Measurements from ENCODE around the gene USP24. TPM values are rescaled to one million over a fixed set of nuclear protein-coding genes. Genes with fewer than 3 reads are reported as not detected.

Gene USP24
- polyA plus RNA-seq, 1 donor: 45.8 TPM

DNA sequence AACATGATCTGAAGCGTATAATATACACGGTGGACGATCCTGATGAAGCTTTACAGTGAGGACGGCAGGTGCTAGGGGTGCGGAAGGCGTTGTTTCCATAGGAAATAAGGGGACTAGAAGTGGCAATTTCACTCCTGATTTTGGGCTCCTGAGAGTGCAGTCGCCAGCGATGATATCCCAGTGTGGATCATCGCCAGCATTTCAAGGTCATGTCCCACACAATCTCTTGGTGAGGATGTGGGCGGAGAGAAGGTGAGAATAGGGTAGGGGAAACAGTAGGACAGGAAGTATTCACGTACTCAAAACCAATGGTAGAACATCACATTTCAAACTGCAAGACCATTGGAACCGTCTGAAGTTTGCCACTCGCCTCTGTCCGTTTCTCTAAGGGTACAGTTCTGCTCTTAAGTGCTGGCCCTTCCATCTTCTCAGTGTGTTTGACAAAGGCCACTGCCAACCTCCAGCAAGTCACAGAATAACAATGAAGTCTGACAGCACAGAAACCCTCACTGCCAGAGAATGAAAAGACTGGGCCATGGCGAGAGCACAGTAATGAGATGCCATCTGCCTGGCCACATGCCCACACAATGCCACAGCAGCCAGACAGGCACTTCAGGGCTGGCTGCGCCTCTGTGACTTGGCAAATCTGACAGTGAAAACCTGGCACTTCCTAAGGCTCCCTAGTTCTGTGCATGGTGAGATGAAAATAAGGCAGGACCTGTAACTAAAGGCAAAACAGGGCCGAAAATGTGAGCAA lies 148.0 kb downstream of the USP24 start:
- DNase-seq: no peak

DNA sequence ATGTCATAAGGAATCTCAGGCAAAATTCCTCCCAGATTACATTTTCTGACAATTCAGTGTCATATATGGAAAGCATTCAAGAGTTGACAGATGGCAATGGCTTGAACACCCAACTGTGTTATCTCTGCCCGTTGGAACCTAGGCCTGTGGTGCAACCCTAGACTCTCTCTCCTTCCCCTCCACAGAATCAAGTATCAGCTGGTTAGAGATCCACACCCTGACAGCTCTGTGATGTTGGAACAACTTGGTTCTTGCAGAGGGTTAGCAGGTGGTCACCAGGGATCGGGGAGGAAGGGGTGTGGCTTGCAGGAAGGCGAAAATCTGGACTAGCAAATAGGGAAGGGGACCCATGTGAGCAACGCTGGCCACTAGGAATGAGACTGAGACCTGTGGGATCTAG lies 149.5 kb downstream of the USP24 start:
- DNase-seq: no peak

- no peak for DNase-seq
Measured at GRCh38 chr1:55064861-55065263, 150.3 kb downstream of the USP24 start.

- no peak for DNase-seq
Measured at GRCh38 chr1:55064071-55064581, 151.0 kb downstream of the USP24 start.

DNA sequence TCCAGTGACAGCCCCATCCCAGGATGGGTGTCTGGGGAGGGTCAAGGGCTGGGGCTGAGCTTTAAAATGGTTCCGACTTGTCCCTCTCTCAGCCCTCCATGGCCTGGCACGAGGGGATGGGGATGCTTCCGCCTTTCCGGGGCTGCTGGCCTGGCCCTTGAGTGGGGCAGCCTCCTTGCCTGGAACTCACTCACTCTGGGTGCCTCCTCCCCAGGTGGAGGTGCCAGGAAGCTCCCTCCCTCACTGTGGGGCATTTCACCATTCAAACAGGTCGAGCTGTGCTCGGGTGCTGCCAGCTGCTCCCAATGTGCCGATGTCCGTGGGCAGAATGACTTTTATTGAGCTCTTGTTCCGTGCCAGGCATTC lies 151.6 kb downstream of the USP24 start:
- DNase-seq: no peak

- no peak for DNase-seq
Measured at GRCh38 chr1:55062801-55063576, 152.2 kb downstream of the USP24 start.

- DNase-seq: no peak
Measured at GRCh38 chr1:55061706-55062321, 153.3 kb downstream of the USP24 start.

DNA sequence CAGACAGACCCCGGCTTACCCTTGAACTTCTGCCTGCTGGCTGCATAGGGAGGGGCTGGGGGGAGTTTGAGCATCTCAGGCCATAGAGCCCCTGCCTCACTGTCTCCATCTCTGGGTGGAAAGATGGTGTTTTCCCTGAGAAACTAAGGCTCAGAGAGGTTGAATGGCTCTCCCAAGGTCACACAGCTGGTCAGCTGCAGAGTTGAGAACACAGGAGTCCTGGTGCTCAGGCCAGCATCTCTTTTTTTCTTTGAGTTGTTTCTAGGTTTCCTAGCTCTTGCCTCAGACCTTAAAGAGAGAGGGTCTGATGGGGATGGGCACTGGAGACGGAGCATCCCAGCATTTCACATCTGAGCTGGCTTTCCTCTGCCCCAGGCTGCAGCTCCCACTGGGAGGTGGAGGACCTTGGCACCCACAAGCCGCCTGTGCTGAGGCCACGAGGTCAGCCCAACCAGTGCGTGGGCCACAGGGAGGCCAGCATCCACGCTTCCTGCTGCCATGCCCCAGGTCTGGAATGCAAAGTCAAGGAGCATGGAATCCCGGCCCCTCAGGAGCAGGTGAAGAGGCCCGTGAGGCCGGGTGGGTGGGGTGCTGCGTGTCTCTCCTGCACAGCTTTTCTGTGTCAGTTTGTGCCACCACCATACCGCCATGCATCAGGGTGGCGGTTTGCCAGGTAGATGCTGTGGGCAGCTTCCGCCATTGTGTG lies 154.0 kb downstream of the USP24 start:
- DNase-seq: no peak

DNA sequence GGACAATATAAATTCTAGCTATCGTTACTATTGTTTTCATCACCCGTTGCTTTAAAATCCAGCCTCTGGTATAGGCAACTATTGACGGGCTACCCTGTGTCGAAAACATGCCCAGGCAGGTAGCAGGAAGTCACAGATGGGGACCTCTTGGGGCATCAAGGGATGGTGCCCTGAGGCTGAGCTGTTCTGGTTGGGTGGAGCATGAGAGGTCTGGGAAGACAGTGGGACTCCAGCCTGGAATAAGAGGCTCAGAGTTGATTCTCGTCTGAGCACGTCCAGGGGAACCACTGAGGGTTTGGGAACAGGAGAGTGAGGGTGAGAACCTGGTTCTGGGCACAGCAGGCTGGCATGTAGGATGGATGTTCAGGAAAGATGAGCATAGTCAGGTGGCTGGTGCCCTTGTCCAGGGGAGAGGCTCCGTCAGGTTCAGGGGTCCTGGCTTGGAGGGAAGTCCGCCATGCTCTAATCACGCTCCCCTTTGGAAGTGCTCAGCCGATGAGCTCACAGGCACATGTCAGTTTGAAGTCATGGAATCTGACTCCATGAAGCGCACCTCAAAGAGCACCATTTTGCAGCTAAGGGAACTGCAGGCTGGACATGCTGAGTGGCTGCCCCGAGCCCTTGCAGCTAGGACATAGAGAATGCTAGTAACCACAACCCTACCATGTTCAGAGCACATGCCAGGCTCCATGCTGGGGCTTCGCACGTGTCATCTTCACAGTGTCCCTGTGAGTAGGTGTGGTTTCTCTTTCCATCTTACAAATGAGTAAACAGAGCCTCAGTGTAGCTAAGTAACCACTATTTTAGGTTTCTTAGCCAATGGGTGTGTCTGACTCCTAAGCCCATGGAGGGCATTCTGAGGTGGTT lies 154.8 kb downstream of the USP24 start:
- DNase-seq: no peak

- no peak for DNase-seq
Measured at GRCh38 chr1:55059302-55060132, 155.6 kb downstream of the USP24 start.

DNA sequence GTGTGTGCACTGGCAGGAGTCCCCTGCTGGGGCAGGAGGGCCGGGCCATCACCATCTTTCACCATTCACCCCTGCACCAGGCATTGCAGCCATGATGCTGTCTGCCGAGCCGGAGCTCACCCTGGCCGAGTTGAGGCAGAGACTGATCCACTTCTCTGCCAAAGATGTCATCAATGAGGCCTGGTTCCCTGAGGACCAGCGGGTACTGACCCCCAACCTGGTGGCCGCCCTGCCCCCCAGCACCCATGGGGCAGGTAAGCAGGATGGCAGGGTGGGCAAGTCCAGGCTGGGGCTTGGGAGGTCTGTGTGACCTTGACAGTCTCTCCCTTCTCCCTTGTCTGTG lies 157.2 kb downstream of the USP24 start:
- no peak for DNase-seq

DNA sequence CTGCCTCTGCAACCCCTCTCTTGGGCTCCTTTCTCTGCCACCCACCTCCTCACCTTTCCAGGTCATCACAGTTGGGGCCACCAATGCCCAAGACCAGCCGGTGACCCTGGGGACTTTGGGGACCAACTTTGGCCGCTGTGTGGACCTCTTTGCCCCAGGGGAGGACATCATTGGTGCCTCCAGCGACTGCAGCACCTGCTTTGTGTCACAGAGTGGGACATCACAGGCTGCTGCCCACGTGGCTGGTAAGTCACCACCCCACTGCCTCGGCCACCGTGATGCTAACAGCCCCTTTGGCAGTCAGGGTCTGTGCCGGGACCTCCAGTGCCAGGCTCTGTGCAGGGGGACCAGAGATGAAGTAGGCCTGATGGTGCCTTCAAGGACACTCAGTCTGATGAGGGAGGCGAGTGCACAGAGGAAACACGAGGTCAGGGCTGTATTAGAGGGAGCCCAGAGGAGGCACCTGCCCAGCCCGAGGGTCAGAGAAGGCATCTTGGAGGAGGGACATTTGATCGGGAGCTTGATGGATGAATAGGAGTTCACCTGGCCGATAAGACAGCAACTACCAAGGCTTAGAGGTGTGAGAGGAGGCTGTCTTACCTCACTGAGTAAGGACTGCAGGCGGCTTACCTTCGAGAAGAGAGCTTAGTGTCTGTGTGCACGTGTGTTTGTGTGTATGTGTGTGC lies 157.8 kb downstream of the USP24 start:
- no peak for DNase-seq

DNA sequence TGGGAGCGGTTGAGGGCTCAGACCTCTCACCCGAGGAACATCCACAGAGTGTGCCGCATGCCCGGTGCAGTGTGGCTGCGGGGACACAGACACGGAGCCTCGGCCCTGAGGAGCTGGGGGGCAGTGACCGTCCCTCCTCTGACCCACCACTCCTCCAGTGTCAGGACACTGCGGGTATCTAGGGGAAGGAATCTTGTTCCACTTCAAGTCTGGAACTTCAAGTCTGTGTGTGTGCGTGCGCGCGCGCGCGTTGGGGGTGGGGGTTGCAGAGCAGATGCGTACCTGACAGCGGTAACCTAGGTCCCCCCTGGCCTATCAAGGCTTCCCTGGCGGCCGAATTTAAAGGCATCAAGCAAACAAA lies 158.6 kb downstream of the USP24 start:
- DNase-seq: no peak

GRCh38 chr1:55055951-55056631 lies 159.1 kb downstream of the USP24 start:
- DNase-seq: no peak

- no peak for DNase-seq
Measured at GRCh38 chr1:55055084-55055882, 159.9 kb downstream of the USP24 start.

DNA sequence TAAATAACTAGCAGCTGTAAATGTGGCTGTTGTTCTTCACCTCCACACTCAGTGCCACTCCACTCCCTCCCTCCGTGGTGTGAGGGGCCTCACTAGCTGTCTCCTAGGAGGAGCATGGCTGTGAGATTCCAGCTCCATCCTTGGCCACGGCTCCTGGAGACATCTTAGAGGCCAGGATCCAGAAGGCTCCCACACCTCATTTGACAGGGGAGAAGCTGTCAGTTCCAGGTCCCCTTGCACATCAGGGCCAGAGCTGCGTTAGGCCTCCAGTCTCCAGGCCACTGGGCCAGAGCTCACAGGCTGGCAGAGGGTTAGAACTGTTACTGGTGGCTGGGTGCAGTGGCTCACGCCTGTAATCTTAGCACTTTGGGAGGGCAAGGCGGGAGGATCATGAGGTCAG lies 160.8 kb downstream of the USP24 start:
- no peak for DNase-seq

DNA sequence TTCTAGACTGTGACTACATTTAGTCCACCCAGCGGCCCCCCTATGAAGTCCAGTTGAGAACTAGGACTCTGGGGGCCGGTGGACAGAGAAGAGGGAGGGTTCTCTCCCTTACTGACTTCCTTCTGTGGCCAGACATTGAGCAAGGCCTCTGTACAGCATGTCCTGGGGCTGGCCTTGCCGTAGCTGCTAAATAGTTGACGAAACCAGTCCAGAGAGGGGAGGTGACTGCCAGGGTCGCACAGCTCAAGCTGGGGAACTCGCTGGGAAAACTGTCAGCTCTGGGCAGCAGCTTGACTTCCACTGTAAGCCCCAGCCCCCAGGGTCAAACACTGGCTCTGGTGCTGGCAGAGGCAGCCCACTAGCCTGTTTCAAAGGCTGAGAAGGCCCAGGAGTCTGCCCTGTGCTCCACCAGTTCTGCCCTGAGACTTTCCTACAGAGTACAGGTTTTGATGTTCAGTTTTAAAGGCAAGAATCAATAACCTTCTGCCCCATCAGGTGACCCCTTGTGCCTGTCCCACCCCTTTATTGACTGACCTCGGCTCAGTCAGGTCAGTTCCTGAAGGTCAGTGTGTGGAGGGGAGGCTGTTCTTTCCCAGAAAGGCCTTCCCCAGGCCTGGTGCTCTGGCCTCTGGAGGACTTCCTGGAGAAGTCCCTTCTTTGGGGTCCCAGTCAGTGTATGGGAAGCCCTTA lies 161.8 kb downstream of the USP24 start:
- no peak for DNase-seq
